ENCODE results near the gene VPS13A. TPM values are rescaled to one million over a fixed set of nuclear protein-coding genes. Genes with fewer than 3 reads are reported as not detected.

Gene VPS13A
- total RNA-seq, 2 experiments from 2014 or later, result 27.0 to 44.6 TPM

- no TSS peak for BruUV-seq (replicated peaks)
- DNase-seq (ENCODE audit: low spot score), result no peak
- intact Hi-C loops (cut with micrococcal nuclease; ENCODE audit: unreplicated experiment), result no loop called here
- no peaks in the 10 kb centered on the region for H3K9me3 ChIP-seq (ENCODE audit: low read length)
- CTCF ChIA-PET (ENCODE audit: unreplicated experiment), result no interaction called here
- no peaks in the 10 kb centered on the region for H3K9me2 ChIP-seq (ENCODE audit: insufficient read depth, low read length)
- TF ChIP-seq CTCF (conservative IDR thresholded peaks at IDR 0.05; ENCODE audit: low read length), result no peak
- TF ChIP-seq EZH2phosphoT487 (IDR thresholded peaks at IDR 0.05; ENCODE audit: borderline replicate concordance, low read depth, low read length), result no peak
- H3K4me2 ChIP-seq (ENCODE audit: low read length), result no peak overlapping the region
- POLR2A ChIA-PET, result no interaction called here
- H3K79me2 ChIP-seq (ENCODE audit: insufficient read depth, low read depth, low read length), result no peaks in the 10 kb centered on the region
- H3K36me3 ChIP-seq (ENCODE audit: insufficient read depth, low read length), result no peaks in the 10 kb centered on the region
- H2AFZ ChIP-seq (ENCODE audit: low read length), result no peak overlapping the region
- H3K4me1 ChIP-seq (ENCODE audit: insufficient read depth, low read length, poor library complexity, severe bottlenecking), result no peaks in the 10 kb centered on the region
- no peak overlapping the region for H3K4me3 ChIP-seq (ENCODE audit: low read depth, low read length, poor library complexity, severe bottlenecking)
- H4K20me1 ChIP-seq (ENCODE audit: insufficient read depth, low read length), result no peaks in the 10 kb centered on the region
- no peak overlapping the region for H3K27ac ChIP-seq (ENCODE audit: low read depth, low read length, poor library complexity, severe bottlenecking)
These were observed 284.7 kb downstream of the VPS13A start for GRCh38 chr9:77462066-77462465.

GRCh38 chr9:77463151-77463550 is 285.8 kb downstream of the VPS13A start:
- no peak for TF ChIP-seq EZH2phosphoT487 (IDR thresholded peaks at IDR 0.05; ENCODE audit: borderline replicate concordance, low read depth, low read length)
- H3K4me2 ChIP-seq (ENCODE audit: low read length), result no peak overlapping the region
- POLR2A ChIA-PET, result no interaction called here

GRCh38 chr9:77464661-77465060 is 287.3 kb downstream of the VPS13A start:
- CTCF ChIA-PET (ENCODE audit: unreplicated experiment), result no interaction called here
- no peak overlapping the region for H3K27ac ChIP-seq (ENCODE audit: low read depth, low read length, poor library complexity, severe bottlenecking)

More at GRCh38 chr9:77463151-77463550, 285.8 kb downstream of the VPS13A start:
- Histone ChIP-seq H4K20me1 (ENCODE audit: insufficient read depth, low read length) (no peaks in the 10 kb centered on the region), H3K9me2 (ENCODE audit: insufficient read depth, low read length) (no peaks in the 10 kb centered on the region), H2AFZ (ENCODE audit: low read length) (no peak overlapping the region), H3K4me1 (ENCODE audit: insufficient read depth, low read length, poor library complexity, severe bottlenecking) (no peaks in the 10 kb centered on the region), H3K79me2 (ENCODE audit: insufficient read depth, low read depth, low read length) (no peaks in the 10 kb centered on the region), H3K27ac (ENCODE audit: low read depth, low read length, poor library complexity, severe bottlenecking) (no peak overlapping the region), H3K4me3 (ENCODE audit: low read depth, low read length, poor library complexity, severe bottlenecking) (no peak overlapping the region), H3K36me3 (ENCODE audit: insufficient read depth, low read length) (no peaks in the 10 kb centered on the region), H3K9me3 (ENCODE audit: low read length) (no peaks in the 10 kb centered on the region)
- no TSS peak for BruUV-seq (replicated peaks)
- CTCF ChIA-PET (ENCODE audit: unreplicated experiment), result no interaction called here
- intact Hi-C loops (cut with micrococcal nuclease; ENCODE audit: unreplicated experiment), result no loop called here
- no peak for DNase-seq (ENCODE audit: low spot score)

More at GRCh38 chr9:77464661-77465060, 287.3 kb downstream of the VPS13A start:
- H3K36me3 ChIP-seq (ENCODE audit: insufficient read depth, low read length), result no peaks in the 10 kb centered on the region
- no peaks in the 10 kb centered on the region for H3K9me3 ChIP-seq (ENCODE audit: low read length)
- no peak overlapping the region for H3K4me2 ChIP-seq (ENCODE audit: low read length)
- BruUV-seq (replicated peaks), result no TSS peak
- no peaks in the 10 kb centered on the region for H3K9me2 ChIP-seq (ENCODE audit: insufficient read depth, low read length)
- POLR2A ChIA-PET, result no interaction called here
- no peaks in the 10 kb centered on the region for H3K79me2 ChIP-seq (ENCODE audit: insufficient read depth, low read depth, low read length)
- no peaks in the 10 kb centered on the region for H4K20me1 ChIP-seq (ENCODE audit: insufficient read depth, low read length)
- no peak overlapping the region for H2AFZ ChIP-seq (ENCODE audit: low read length)
- intact Hi-C loops (cut with micrococcal nuclease; ENCODE audit: unreplicated experiment), result no loop called here
- TF ChIP-seq CTCF (conservative IDR thresholded peaks at IDR 0.05; ENCODE audit: low read length) (no peak), EZH2phosphoT487 (IDR thresholded peaks at IDR 0.05; ENCODE audit: borderline replicate concordance, low read depth, low read length) (no peak)
- DNase-seq (ENCODE audit: low spot score), result no peak
- H3K4me1 ChIP-seq (ENCODE audit: insufficient read depth, low read length, poor library complexity, severe bottlenecking), result no peaks in the 10 kb centered on the region
- H3K4me3 ChIP-seq (ENCODE audit: low read depth, low read length, poor library complexity, severe bottlenecking), result no peak overlapping the region
